Measurements from ENCODE around the gene ACVRL1.

DNA sequence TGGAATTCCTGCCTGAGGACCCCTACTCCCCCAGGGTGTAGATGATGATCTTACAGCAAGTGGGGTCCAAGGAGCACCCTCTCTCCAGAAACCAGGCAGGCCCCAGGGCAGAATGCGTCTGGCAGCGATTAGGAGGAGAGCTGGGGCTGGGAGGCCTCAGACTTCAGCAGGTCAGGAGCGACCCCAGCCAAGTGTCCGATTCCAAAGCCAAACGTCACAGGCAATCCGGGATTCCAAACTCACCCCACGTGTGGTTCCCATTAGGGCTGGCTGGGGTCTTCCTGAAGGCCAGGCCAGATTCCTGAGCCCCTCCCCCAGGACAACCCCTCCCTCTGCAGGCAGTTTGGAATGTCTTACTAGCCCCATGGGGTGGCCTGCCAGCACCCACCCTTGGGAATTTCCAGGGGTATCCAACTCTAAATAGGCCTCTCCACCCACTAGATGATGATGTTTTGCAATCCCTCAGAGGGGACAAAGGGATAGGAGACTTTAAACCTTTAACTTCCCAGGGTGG lies 41.5 kb upstream of the ACVRL1 start:
- TF ChIP-seq, protein P1, sequence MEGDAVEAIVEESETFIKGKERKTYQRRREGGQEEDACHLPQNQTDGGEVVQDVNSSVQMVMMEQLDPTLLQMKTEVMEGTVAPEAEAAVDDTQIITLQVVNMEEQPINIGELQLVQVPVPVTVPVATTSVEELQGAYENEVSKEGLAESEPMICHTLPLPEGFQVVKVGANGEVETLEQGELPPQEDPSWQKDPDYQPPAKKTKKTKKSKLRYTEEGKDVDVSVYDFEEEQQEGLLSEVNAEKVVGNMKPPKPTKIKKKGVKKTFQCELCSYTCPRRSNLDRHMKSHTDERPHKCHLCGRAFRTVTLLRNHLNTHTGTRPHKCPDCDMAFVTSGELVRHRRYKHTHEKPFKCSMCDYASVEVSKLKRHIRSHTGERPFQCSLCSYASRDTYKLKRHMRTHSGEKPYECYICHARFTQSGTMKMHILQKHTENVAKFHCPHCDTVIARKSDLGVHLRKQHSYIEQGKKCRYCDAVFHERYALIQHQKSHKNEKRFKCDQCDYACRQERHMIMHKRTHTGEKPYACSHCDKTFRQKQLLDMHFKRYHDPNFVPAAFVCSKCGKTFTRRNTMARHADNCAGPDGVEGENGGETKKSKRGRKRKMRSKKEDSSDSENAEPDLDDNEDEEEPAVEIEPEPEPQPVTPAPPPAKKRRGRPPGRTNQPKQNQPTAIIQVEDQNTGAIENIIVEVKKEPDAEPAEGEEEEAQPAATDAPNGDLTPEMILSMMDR (IDR thresholded peaks at IDR 0.05), result no peak
- TF ChIP-seq POLR2AphosphoS5 (IDR thresholded peaks at IDR 0.05; ENCODE audit: low read depth, low read length), result no peak
- TF ChIP-seq, protein P2, sequence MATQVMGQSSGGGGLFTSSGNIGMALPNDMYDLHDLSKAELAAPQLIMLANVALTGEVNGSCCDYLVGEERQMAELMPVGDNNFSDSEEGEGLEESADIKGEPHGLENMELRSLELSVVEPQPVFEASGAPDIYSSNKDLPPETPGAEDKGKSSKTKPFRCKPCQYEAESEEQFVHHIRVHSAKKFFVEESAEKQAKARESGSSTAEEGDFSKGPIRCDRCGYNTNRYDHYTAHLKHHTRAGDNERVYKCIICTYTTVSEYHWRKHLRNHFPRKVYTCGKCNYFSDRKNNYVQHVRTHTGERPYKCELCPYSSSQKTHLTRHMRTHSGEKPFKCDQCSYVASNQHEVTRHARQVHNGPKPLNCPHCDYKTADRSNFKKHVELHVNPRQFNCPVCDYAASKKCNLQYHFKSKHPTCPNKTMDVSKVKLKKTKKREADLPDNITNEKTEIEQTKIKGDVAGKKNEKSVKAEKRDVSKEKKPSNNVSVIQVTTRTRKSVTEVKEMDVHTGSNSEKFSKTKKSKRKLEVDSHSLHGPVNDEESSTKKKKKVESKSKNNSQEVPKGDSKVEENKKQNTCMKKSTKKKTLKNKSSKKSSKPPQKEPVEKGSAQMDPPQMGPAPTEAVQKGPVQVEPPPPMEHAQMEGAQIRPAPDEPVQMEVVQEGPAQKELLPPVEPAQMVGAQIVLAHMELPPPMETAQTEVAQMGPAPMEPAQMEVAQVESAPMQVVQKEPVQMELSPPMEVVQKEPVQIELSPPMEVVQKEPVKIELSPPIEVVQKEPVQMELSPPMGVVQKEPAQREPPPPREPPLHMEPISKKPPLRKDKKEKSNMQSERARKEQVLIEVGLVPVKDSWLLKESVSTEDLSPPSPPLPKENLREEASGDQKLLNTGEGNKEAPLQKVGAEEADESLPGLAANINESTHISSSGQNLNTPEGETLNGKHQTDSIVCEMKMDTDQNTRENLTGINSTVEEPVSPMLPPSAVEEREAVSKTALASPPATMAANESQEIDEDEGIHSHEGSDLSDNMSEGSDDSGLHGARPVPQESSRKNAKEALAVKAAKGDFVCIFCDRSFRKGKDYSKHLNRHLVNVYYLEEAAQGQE (IDR thresholded peaks at IDR 0.05; ENCODE audit: insufficient read depth in 1 of 2, low read depth in 2 of 2, low read length in 1 of 2), result no peak
- no peak for TF ChIP-seq SIN3A (IDR thresholded peaks at IDR 0.05; ENCODE audit: borderline replicate concordance, insufficient read depth, low read depth, low read length)
- no peak for TF ChIP-seq TCF7L2 (IDR thresholded peaks at IDR 0.05; ENCODE audit: low read depth, low read length)

Data from Panc1 (cell line).